A549 (cell line): ENCODE measurements around the gene YAF2.

Experiments
- ATOH8 ChIP-seq: fragments of 250-450 bp; sonication (Bioruptor Pico); IDR thresholded peaks from 2 replicates; pipeline ENCODE4 v1.5.0; 2020; ENCODE audit warnings: low read depth, mild to moderate bottlenecking, moderate library complexity
- CBX8 ChIP-seq: fragments of 200-600 bp; sonication (generic); IDR thresholded peaks from 2 replicates; pipeline ENCODE4 v1.6.1; 2016
- CEBPB ChIP-seq, 2 experiments: fragments of >200 bp in 1 of 2; sonication (Bioruptor Twin) in 1 of 2; formaldehyde crosslinking in 1 of 2; IDR thresholded peaks; 2 replicates each; pipeline ENCODE4 v1.6.1; 2012 to 2016
- CTCF ChIP-seq: fragments of >200 bp; sonication (Bioruptor Twin); formaldehyde crosslinking; IDR thresholded peaks from 3 replicates; pipeline ENCODE4 v1.5.1; 2016
- ELK1 ChIP-seq: fragments of 150-350 bp; IDR thresholded peaks from 2 replicates; pipeline ENCODE4 v1.6.1; 2014; ENCODE audit warnings: low read depth, mild to moderate bottlenecking, low read length
- HOXB13 ChIP-seq: fragments of 250-450 bp; sonication (Bioruptor Pico); IDR thresholded peaks from 2 replicates; pipeline ENCODE4 v1.5.0; 2020; ENCODE audit warnings: low read depth, mild to moderate bottlenecking, moderate library complexity
- JUNB ChIP-seq: fragments of >200 bp; sonication (Bioruptor Twin); formaldehyde crosslinking; IDR thresholded peaks from 2 replicates; pipeline ENCODE4 v1.6.1; 2016
- KDM1A ChIP-seq: fragments of 200-600 bp; sonication (generic); IDR thresholded peaks from 2 replicates; pipeline ENCODE4 v1.6.1; 2016; ENCODE audit warnings: low read depth, mild to moderate bottlenecking
- MAX ChIP-seq: IDR thresholded peaks from 2 replicates; pipeline ENCODE4 v1.6.1; 2012
- POLR2A ChIP-seq: IDR thresholded peaks from 2 replicates; pipeline ENCODE4 v1.6.1; 2012; ENCODE audit warnings: mild to moderate bottlenecking, low read length
- RAD21 ChIP-seq, 2 experiments: fragments of >200 bp in 1 of 2; sonication (Bioruptor Twin) in 1 of 2; formaldehyde crosslinking in 1 of 2; IDR thresholded peaks in 1 of 2; conservative IDR thresholded peaks in 1 of 2; 2 replicates in 1 of 2; 3 replicates in 1 of 2; pipeline ENCODE4 v1.6.1; 2012 to 2018; ENCODE audit warnings: inconsistent platforms in 1 of 2
- RCOR1 ChIP-seq: fragments of 150-350 bp; IDR thresholded peaks from 2 replicates; pipeline ENCODE4 v1.6.1; 2014; ENCODE audit warnings: antibody characterized with exemption, low read length, low read depth
- REST ChIP-seq: fragments of 200-600 bp; sonication (generic); IDR thresholded peaks from 2 replicates; pipeline ENCODE4 v1.6.1; 2016; ENCODE audit warnings: antibody characterized with exemption, mild to moderate bottlenecking, moderate library complexity
- RFX5 ChIP-seq: fragments of 450-650 bp; IDR thresholded peaks from 2 replicates; pipeline ENCODE4 v1.7.1; 2014; ENCODE audit warnings: antibody characterized with exemption, mild to moderate bottlenecking, moderate library complexity

GRCh38 chr12:42192686-42193085 is 45.4 kb downstream of the YAF2 start:
- TF ChIP-seq CTCF (no peak), REST (no peak), RAD21 (conservative IDR thresholded peaks at IDR 0.05 in 1 of 2, IDR thresholded peaks at IDR 0.05 in 1 of 2) (no peak), KDM1A (no peak), RFX5 (no peak), POLR2A (no peak), HOXB13 (no peak), CEBPB (IDR thresholded peaks at IDR 0.05) (no peak), ELK1 (no peak), CBX8 (no peak), RCOR1 (no peak), MAX (no peak), ATOH8 (CRISPR knock-in tag) (no peak), JUNB (no peak)
